Measurements from ENCODE around the gene CAND2.

The CAND2 gene

GRCh38 chr3:12808587-12808986 lies 12.1 kb downstream of the CAND2 start:
- no peak for DNase-seq

GRCh38 chr3:12809001-12809400 lies 12.5 kb downstream of the CAND2 start:
- no peak for DNase-seq

- DNase-seq, result no peak
Measured at GRCh38 chr3:12809435-12809834, 13.0 kb downstream of the CAND2 start.

GRCh38 chr3:12810013-12810780 lies 13.7 kb downstream of the CAND2 start:
- peak; percentile 84 for DNase-seq

DNA sequence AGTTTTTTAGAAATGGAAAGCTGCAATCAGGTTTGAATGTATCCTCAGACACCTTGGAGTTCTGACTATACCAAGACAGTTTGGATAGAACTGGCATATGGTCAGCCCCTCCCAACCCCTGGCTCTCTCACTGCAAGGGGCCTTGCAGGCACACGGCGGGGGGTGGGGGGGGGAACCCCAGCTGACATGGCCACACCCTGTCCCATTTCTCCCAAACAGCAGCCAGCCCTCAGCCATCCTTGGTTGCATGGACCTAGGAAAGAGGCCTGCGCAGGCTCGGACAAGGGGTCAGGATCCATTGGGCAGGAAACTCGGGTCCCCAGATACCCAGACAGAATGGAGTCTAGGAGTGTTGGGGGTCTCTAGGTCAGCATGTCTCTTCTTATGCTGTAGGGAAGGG lies 14.5 kb downstream of the CAND2 start:
- DNase-seq, result no peak

DNA sequence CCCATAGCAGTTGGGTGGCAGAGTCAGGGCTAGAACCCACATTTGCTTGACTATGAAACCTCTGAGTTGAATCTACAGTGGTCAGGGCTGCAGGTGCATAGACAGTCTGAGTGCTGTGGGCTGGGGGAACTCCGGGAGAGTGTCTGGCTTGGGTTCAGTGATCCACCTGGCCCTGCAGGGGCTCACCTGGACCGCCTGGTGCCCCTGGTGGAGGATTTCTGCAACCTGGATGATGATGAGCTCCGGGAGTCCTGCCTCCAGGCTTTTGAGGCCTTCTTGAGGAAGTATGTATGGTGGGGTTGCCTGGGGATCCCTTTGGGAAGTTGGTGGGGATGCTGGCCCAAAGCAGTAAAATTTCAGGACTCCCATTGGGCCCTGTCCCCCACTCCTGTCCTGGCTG lies 16.3 kb downstream of the CAND2 start:
- DNase-seq, result no peak

- DNase-seq, result no peak
Measured at GRCh38 chr3:12813967-12814366, 17.5 kb downstream of the CAND2 start.

- no peak for DNase-seq
Measured at GRCh38 chr3:12815078-12815477, 18.6 kb downstream of the CAND2 start.

- DNase-seq, result no peak
Measured at GRCh38 chr3:12815719-12816118, 19.2 kb downstream of the CAND2 start.

DNA sequence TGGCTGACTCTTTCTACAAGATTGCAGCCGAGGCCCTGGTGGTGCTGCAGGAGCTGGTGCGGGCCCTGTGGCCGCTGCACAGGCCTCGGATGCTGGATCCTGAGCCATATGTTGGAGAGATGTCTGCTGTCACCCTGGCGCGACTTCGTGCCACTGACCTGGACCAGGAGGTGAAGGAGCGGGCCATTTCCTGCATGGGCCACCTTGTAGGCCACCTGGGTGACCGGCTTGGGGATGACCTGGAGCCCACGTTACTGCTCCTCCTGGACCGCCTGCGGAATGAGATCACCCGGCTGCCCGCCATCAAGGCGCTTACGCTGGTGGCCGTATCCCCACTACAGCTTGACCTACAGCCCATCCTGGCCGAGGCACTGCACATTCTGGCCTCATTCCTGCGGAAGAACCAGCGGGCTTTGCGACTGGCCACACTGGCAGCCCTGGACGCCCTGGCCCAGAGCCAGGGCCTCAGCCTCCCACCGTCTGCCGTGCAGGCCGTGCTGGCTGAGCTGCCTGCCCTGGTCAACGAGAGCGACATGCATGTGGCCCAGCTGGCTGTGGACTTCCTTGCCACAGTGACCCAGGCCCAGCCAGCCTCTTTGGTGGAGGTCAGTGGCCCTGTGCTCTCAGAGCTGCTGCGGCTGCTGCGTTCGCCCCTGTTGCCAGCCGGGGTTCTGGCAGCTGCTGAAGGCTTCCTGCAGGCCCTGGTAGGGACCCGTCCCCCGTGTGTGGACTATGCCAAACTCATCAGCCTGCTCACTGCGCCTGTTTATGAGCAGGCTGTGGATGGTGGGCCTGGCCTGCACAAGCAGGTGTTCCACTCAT lies 20.3 kb downstream of the CAND2 start:
- DNase-seq, result no peak

- DNase-seq, result no peak
Measured at GRCh38 chr3:12817343-12817710, 20.8 kb downstream of the CAND2 start.

GRCh38 chr3:12818273-12818672 lies 21.8 kb downstream of the CAND2 start:
- no peak for DNase-seq

GRCh38 chr3:12818773-12819172 lies 22.3 kb downstream of the CAND2 start:
- DNase-seq, result no peak

GRCh38 chr3:12822725-12823373 lies 26.4 kb downstream of the CAND2 start:
- DNase-seq, result no peak

DNA sequence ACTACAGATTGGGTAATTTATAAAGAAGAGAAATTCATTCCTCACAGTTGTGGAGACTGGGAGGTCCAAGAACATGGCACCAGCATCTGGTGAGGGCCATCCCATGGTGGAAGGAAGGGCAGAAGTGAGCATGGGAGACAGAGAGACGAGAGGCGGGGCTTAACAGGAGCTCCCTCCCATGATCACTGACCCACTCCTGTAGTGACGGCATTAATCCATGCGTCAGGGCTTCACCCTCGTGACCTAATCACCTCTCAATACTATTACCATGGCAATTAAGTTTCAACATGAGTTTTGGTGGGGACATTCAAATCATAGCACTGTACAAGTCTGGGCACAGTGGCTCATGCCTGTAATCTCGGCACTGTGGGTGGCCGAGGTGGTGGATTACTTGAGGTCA lies 27.8 kb downstream of the CAND2 start:
- DNase-seq, result no peak

DNA sequence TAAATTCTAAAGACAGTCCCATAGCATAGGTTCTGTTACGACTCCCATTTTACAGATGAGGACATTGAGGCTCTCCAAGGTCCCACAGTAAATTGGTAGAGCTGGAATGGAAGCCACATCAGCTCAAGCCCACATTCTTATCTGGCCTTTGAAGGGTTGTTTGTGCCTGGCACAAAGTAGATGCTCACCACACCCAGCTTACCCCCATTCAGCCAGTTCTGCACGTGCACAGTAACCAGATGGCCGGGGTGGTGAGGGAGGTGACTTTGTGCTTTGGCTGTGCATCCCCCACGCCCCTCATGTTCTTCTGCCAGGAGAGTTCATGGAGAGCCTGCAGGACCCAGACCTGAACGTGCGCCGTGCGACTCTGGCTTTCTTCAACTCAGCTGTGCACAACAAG lies 28.7 kb downstream of the CAND2 start:
- no peak for DNase-seq

DNA sequence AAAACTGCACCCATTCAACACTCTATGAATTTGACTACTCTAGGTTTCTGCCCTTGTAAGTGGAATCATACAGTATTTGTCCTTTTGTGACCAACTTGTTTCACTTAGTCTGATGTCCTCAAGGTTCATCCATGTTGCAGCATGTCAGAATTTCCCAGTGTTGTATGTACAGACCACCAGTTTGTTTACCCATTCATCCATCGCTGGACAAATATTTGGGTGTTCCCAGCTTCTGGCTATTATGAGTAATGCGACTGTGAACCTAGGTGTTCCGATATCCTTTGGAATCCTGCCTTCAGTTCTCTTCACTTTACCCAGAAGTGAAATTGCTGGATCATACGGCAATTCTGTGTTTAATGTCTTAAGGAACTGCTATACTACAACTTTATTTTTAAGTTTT lies 32.3 kb downstream of the CAND2 start:
- DNase-seq, result no peak

DNA sequence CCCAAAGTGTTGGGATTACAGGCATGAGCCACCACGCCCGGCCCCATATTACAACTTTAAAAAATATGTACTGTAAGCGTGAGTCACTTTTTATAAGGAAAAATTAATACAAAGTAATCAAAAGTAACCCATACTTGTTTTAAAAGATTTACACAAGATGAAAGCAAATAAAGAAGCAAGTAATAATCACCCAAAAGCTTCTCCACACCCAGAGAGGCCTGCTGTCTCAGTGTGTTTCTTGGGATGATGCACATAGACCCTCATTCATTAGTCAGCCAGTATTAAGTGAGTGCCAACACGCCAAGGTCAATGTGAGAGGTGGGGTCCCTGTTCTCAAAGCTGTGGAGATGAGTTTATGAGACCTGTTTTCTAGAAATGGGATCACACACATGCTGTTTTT lies 32.9 kb downstream of the CAND2 start:
- DNase-seq, result no peak

- DNase-seq, result no peak
Measured at GRCh38 chr3:12829886-12830784, 33.7 kb downstream of the CAND2 start.

- no peak for DNase-seq
Measured at GRCh38 chr3:12830785-12831156, 34.3 kb downstream of the CAND2 start.

GRCh38 chr3:12831301-12831866 lies 34.9 kb downstream of the CAND2 start:
- DNase-seq, result no peak

Measured in NCI-H748 treated with DMSO at 0.1 percent for 48 hours (cell line).